NT2/D1 (cell line): ENCODE measurements around the gene FBXO9.

Experiments
- DNase-seq: peaks from one replicate; pipeline ENCODE4 v3.0.0-alpha.2; 2011; ENCODE audit warnings: low read depth, low spot score
- H3K27me3 ChIP-seq: 2 replicates; pipeline ENCODE4 v1.6.0; 2011; ENCODE audit warnings: mild to moderate bottlenecking; ENCODE audit not compliant: insufficient read length, insufficient read depth
- H3K36me3 ChIP-seq: 2 replicates; pipeline ENCODE4 v1.6.1; 2011; ENCODE audit warnings: mild to moderate bottlenecking, low read length, mixed read lengths; ENCODE audit not compliant: insufficient read depth, insufficient read length
- H3K4me1 ChIP-seq: 2 replicates; pipeline ENCODE4 v1.5.1; 2011; ENCODE audit not compliant: insufficient read depth, insufficient read length
- H3K4me3 ChIP-seq: 2 replicates; pipeline ENCODE4 v1.5.1; 2011; ENCODE audit warnings: low read depth; ENCODE audit not compliant: insufficient read length
- H3K9ac ChIP-seq: 2 replicates; pipeline ENCODE4 v1.6.0; 2011; ENCODE audit warnings: low read depth; ENCODE audit not compliant: insufficient read length
- H3K9me3 ChIP-seq: 2 replicates; pipeline ENCODE4 v1.5.1; 2011; ENCODE audit warnings: mild to moderate bottlenecking, low read length; ENCODE audit not compliant: insufficient read depth
- SUZ12 ChIP-seq: IDR thresholded peaks from 2 replicates; pipeline ENCODE4 v1.6.1; 2011; ENCODE audit not compliant: insufficient read length, insufficient read depth; ENCODE audit errors: extremely low read depth
- YY1 ChIP-seq: IDR thresholded peaks from 2 replicates; pipeline ENCODE4 v1.6.1; 2011; ENCODE audit not compliant: insufficient read length, insufficient read depth
- ZNF274 ChIP-seq: IDR thresholded peaks from 2 replicates; pipeline ENCODE4 v1.6.1; 2011; ENCODE audit warnings: mild to moderate bottlenecking, low read depth, low read length

Gene FBXO9

DNA sequence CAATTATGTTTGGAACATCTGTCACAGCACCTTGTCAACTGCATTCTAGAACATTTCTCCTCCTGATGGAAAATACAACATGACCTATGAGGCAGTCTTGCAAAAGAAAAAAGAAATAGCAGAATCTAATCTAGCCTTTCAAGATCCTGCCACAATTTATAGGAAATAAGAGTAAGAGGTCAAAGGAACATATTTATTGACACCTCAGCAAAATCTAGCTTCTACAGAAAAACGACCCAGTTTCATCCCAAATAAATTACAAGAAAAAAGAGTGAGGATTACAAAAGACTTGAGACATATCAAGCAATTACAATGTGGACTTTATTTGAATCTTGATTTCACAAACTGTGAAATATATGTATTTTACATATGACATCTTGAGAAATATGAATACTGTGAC, 4.2 kb downstream of the FBXO9 start:
- no peaks in the 10 kb centered on the region for H3K27me3 ChIP-seq
- H3K9me3 ChIP-seq, result no peaks in the 10 kb centered on the region
- H3K4me3 ChIP-seq, result no peak overlapping the region
- no peak for DNase-seq
- TF ChIP-seq SUZ12 (no peak), YY1 (no peak), ZNF274 (no peak)
- no peaks in the 10 kb centered on the region for H3K4me1 ChIP-seq
- H3K9ac ChIP-seq, result no peak overlapping the region
- peaks cover 25% of the 10 kb centered on the region for H3K36me3 ChIP-seq

- no peak overlapping the region for H3K9ac ChIP-seq
- no peaks in the 10 kb centered on the region for H3K27me3 ChIP-seq
- no peak overlapping the region for H3K4me3 ChIP-seq
- no peaks in the 10 kb centered on the region for H3K4me1 ChIP-seq
- no peaks in the 10 kb centered on the region for H3K9me3 ChIP-seq
- no peak for DNase-seq
- H3K36me3 ChIP-seq, result peaks cover 33% of the 10 kb centered on the region
- TF ChIP-seq YY1 (no peak), SUZ12 (no peak)
These were observed 5.6 kb downstream of the FBXO9 start for GRCh38 chr6:53070806-53071205.

DNA sequence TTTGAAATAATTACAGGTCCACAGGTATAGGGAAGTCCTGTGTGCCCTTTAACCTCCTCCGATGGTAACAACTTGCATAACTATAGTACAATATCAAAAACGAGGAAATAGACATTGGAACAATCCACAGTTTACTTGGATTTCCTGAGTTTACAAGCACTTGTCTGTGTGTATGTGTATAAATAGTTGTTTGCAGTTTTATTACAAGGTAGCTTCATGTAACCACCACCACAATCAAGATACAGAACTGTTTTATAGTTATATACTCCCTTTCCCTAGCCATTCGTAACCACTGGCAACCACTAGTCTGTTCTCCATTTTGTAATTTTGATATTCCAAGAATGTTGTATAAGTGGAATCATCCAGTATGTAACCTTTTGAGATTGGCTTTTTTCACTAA, 9.1 kb downstream of the FBXO9 start:
- no peak for DNase-seq
- no peaks in the 10 kb centered on the region for H3K9me3 ChIP-seq
- TF ChIP-seq ZNF274, result no peak
- no peak for TF ChIP-seq SUZ12
- TF ChIP-seq YY1, result no peak
- H3K27me3 ChIP-seq, result no peaks in the 10 kb centered on the region
- H3K36me3 ChIP-seq, result peaks cover 47% of the 10 kb centered on the region
- H3K9ac ChIP-seq, result no peak overlapping the region
- H3K4me1 ChIP-seq, result no peaks in the 10 kb centered on the region
- no peak overlapping the region for H3K4me3 ChIP-seq

- Histone ChIP-seq H3K36me3 (peaks cover 51% of the 10 kb centered on the region), H3K4me3 (no peak overlapping the region), H3K27me3 (no peaks in the 10 kb centered on the region), H3K4me1 (no peaks in the 10 kb centered on the region), H3K9ac (no peak overlapping the region), H3K9me3 (no peaks in the 10 kb centered on the region)
- DNase-seq, result no peak
- no peak for TF ChIP-seq YY1
- no peak for TF ChIP-seq ZNF274
- TF ChIP-seq SUZ12, result no peak
These were observed 15.6 kb downstream of the FBXO9 start for GRCh38 chr6:53080813-53081212.

DNA sequence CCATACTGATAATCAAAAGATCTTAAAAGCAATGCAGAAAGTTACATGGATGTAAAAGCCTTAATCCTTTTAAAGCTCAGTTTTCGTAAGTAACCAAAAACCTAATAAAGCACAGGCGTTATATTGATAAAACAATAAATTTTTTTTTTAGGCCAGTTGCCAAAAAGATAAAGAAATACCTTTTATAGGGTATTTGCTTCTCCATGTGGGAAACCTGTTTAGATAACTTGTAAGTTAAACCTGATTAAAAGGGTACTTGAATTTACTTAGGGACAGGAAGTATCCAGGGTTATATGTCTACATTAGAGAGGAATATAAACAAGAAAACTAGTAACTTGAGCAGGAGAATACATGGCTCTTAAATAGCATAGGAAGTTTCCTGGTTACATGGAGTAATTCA, 21.1 kb downstream of the FBXO9 start:
- Histone ChIP-seq H3K9me3 (no peaks in the 10 kb centered on the region), H3K9ac (no peak overlapping the region), H3K36me3 (peaks cover 40% of the 10 kb centered on the region), H3K4me3 (no peak overlapping the region), H3K27me3 (no peaks in the 10 kb centered on the region), H3K4me1 (no peaks in the 10 kb centered on the region)
- no peak for TF ChIP-seq YY1
- TF ChIP-seq SUZ12, result no peak
- no peak for TF ChIP-seq ZNF274
- no peak for DNase-seq

DNA sequence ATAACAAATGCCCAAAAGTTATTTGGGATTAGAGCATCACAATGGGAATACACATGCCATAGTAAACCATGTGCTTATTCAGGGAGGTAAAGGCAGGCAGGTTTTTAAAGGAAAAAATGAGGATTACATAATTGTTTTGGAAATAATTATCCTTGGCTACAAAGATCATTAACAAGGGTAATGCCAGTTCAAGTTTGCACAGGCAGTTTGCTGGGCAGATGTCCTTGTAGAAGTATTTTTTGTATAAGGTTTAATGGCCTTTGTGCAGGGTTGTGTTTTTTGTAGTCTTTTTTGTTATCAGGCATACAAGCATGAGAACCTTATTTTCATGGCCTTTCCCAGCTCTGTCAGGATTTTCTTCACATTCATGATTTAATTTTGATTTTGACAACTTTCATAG, 24.7 kb downstream of the FBXO9 start:
- DNase-seq, result no peak
- H3K9me3 ChIP-seq, result no peaks in the 10 kb centered on the region
- no peak overlapping the region for H3K4me3 ChIP-seq
- H3K27me3 ChIP-seq, result no peaks in the 10 kb centered on the region
- TF ChIP-seq YY1 (no peak), SUZ12 (no peak), ZNF274 (no peak)
- peaks cover 45% of the 10 kb centered on the region for H3K36me3 ChIP-seq
- no peaks in the 10 kb centered on the region for H3K4me1 ChIP-seq
- H3K9ac ChIP-seq, result no peak overlapping the region

GRCh38 chr6:53090576-53090975, 25.4 kb downstream of the FBXO9 start:
- no peak overlapping the region for H3K4me3 ChIP-seq
- H3K27me3 ChIP-seq, result no peaks in the 10 kb centered on the region
- H3K9me3 ChIP-seq, result no peaks in the 10 kb centered on the region
- DNase-seq, result no peak
- H3K4me1 ChIP-seq, result no peaks in the 10 kb centered on the region
- TF ChIP-seq SUZ12, result no peak
- TF ChIP-seq YY1, result no peak
- TF ChIP-seq ZNF274, result no peak
- peaks cover 50% of the 10 kb centered on the region for H3K36me3 ChIP-seq
- H3K9ac ChIP-seq, result no peak overlapping the region

DNA sequence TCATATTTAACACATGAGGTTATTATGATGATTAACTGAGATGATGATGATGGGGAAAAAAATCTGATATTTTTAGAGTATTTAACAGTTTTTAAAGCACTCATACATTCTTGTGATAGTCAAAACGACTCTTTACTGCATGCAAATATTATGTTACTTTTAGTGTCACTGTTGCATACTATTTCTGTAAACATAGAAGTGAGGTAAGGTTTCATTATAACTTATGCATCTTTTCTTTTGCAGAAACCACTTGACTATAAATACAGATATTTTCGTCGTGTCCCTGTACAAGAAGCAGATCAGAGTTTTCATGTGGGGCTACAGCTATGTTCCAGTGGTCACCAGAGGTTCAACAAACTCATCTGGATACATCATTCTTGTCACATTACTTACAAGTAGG, 30.1 kb downstream of the FBXO9 start:
- Histone ChIP-seq H3K9me3 (no peaks in the 10 kb centered on the region), H3K4me1 (no peaks in the 10 kb centered on the region), H3K4me3 (no peak overlapping the region), H3K27me3 (no peaks in the 10 kb centered on the region), H3K36me3 (peaks cover 62% of the 10 kb centered on the region), H3K9ac (no peak overlapping the region)
- TF ChIP-seq ZNF274, result no peak
- no peak for TF ChIP-seq YY1
- TF ChIP-seq SUZ12, result no peak
- DNase-seq, result no peak
